ENCODE results near the gene SIGLEC7. TPM values are rescaled to one million over a fixed set of nuclear protein-coding genes. Genes with fewer than 3 reads are reported as not detected.

Gene SIGLEC7
- total and polyA plus RNA-seq, 10 of the 15 experiments (the other 5 are each of a cell fraction or from before 2014, with no cell fraction given) = 0.15 TPM; not detected in 9

- peaks cover 0 to 6% of the 10 kb centered on the region in 2 experiments; a peak in 3 of 4 replicates for H3K36me3 ChIP-seq (ENCODE audit: control insufficient read depth in 2 of 2, insufficient read depth in 2 of 2, low read length in 1 of 2)
- ChIA-PET CTCF (interaction anchor here (0.6 to 2.0 kb wide), 9 partner anchors 11 to 597 kb away, joined by 3 to 17 read pairs (median 3); partner anchors contain the start of gene CTU1), POLR2A (interaction anchor here (0.5 kb wide), 1 partner anchor 1402 kb away, joined by 5 read pairs; no protein-coding TSS in a partner anchor), RAD21 (ENCODE audit: unreplicated experiment) (interaction anchor here (0.9 to 1.0 kb wide), 2 partner anchors 76 to 170 kb away, joined by 3 to 4 read pairs; no protein-coding TSS in a partner anchor), SMC1A (ENCODE audit: uncharacterized antibody, unreplicated experiment) (no interaction called here)
- H3K27ac ChIP-seq (ENCODE audit: control insufficient read depth, insufficient read depth) = no peak overlapping the region
- H3K9me3 ChIP-seq (replicated peaks; ENCODE audit: control insufficient read depth, insufficient read depth, low read length) = no peaks in the 10 kb centered on the region
- no peak overlapping the region for H2AFZ ChIP-seq (ENCODE audit: control insufficient read depth, low read depth, low read length)
- FAIRE-seq = peak; percentile 66
- no peak overlapping the region for H3K4me2 ChIP-seq (ENCODE audit: control insufficient read depth, insufficient read depth)
- in situ Hi-C loops (cut with MboI) = loop anchor here (10.0 kb wide), 1 partner anchor 162 kb away; no protein-coding TSS in a partner anchor
- no peak overlapping the region for H3K9ac ChIP-seq (ENCODE audit: control insufficient read depth, insufficient read depth, low read length)
- H3K4me1 ChIP-seq (ENCODE audit: control insufficient read depth, insufficient read depth, low read length) = no peaks in the 10 kb centered on the region; the same call in 1 of the 2 replicates
- peak; percentile 92 for ATAC-seq
- H3K27me3 ChIP-seq (replicated peaks in 1 of 2; ENCODE audit: control insufficient read depth in 2 of 2, insufficient read depth in 2 of 2, low read length in 1 of 2) = no peaks in the 10 kb centered on the region
- TF ChIP-seq RAD21 (IDR thresholded peaks at IDR 0.05; ENCODE audit: insufficient read depth, low read depth, low read length) (peak; percentile 37), NFXL1 (IDR thresholded peaks at IDR 0.05; ENCODE audit: borderline replicate concordance) (no peak), IKZF1 (conservative IDR thresholded peaks at IDR 0.05) (no peak), FOS (IDR thresholded peaks at IDR 0.05; ENCODE audit: borderline replicate concordance, extremely low read depth, insufficient read length) (no peak), RBBP5 (conservative IDR thresholded peaks at IDR 0.05) (no peak), NR2F1 (conservative IDR thresholded peaks at IDR 0.05) (no peak), SUZ12 (IDR thresholded peaks at IDR 0.05; ENCODE audit: unreplicated experiment) (no peak), MTA3 (IDR thresholded peaks at IDR 0.05; ENCODE audit: borderline replicate concordance, low read length) (no peak), YY1 (IDR thresholded peaks at IDR 0.05; ENCODE audit: low read depth, low read length) (peak; percentile 36; the same call in 1 of the 2 replicates), SMC3 (IDR thresholded peaks at IDR 0.05; ENCODE audit: borderline replicate concordance, low read length) (peak; percentile 22; the same call in 1 of the 2 replicates), CTCF (IDR thresholded peaks at IDR 0.05 in 2 of 3, conservative IDR thresholded peaks at IDR 0.05 in 1 of 3; ENCODE audit: control insufficient read depth in 2 of 3, extremely low read depth in 1 of 3, insufficient read depth in 1 of 3, low read depth in 3 of 3, low read length in 3 of 3) (peak; percentile 62 to 74 (median 69)), MYC (IDR thresholded peaks at IDR 0.05; ENCODE audit: insufficient read depth, insufficient read length, insufficient replicate concordance, low read length, severe bottlenecking) (no peak), TCF7 (IDR thresholded peaks at IDR 0.05; ENCODE audit: borderline replicate concordance) (no peak), ETV6 (conservative IDR thresholded peaks at IDR 0.05 in 1 of 2, IDR thresholded peaks at IDR 0.05 in 1 of 2; ENCODE audit: borderline replicate concordance in 1 of 2, low read depth in 1 of 2) (no peak), RB1 (IDR thresholded peaks at IDR 0.05; ENCODE audit: borderline replicate concordance) (no peak), BCL3 (IDR thresholded peaks at IDR 0.05; ENCODE audit: borderline replicate concordance, insufficient read depth, low read depth, low read length, poor library complexity, severe bottlenecking) (no peak)
- H4K20me1 ChIP-seq (ENCODE audit: control insufficient read depth, insufficient read depth) = no peaks in the 10 kb centered on the region; the same call in 1 of the 2 replicates
- no peaks in the 10 kb centered on the region for H3K79me2 ChIP-seq (ENCODE audit: control insufficient read depth, insufficient read depth, low read length)
- intact Hi-C loops (cut with micrococcal nuclease; ENCODE audit: unreplicated experiment) = no loop called here
- no TSS peak for BruUV-seq (replicated peaks)
- no peak overlapping the region for H3K4me3 ChIP-seq
- no peak for DNase-seq (ENCODE audit: low read depth, low spot score)
- WGBS (ENCODE audit: insufficient coverage, insufficient replicate concordance, low lambda C conversion rate, missing lambda C conversion rate) = 9% methylated on average over 8 of the region's 8 CpGs
These were observed 44.8 kb upstream of the SIGLEC7 start for GRCh38 chr19:51097166-51097738.

Measured in GM12878 (cell line).